PC-3 (cell line): ENCODE results near the gene CCL14. TPM values are rescaled to one million over a fixed set of nuclear protein-coding genes. Genes with fewer than 3 reads are reported as not detected.

ENCODE experiments used
- ATAC-seq: fragments of 200-7000 bp; cut with Tn5 transposase; 2 replicates; pipeline ENCODE4 v1.9.1; 2020; ENCODE audit warnings: mild to moderate bottlenecking, moderate library complexity
- BruUV-seq: library from RNA; stranded (reverse); fragments of 400-500 nt; replicated peaks from 2 replicates; lab custom pipeline; 2021; lab: Mats Ljungman, UMichigan
- CTCF ChIA-PET: fragments of 300-600 bp; sonication (Branson Sonifier 250); formaldehyde crosslinking; loops from one replicate; lab custom pipeline; 2022; ENCODE audit warnings: antibody characterized with exemption; lab: Charles Lee
- POLR2A ChIA-PET: fragments of 300-600 bp; sonication (Branson Sonifier 250); formaldehyde crosslinking; loops from one replicate; lab custom pipeline; 2022; ENCODE audit warnings: antibody characterized with exemption; ENCODE audit not compliant: unreplicated experiment; lab: Charles Lee
- DNase-seq: peaks from one replicate; pipeline ENCODE4 v3.0.0-alpha.2; 2015
- H2AFZ ChIP-seq: fragments of 300-600 bp; sonication (generic); 2 replicates; pipeline ENCODE4 v1.6.0; 2016; ENCODE audit warnings: antibody characterized with exemption, low read length
- H3F3A ChIP-seq: fragments of 300-600 bp; sonication (generic); one replicate; pipeline ENCODE4 v1.6.0; 2017; ENCODE audit warnings: antibody characterized with exemption, low read length, control low read depth, mild to moderate bottlenecking; ENCODE audit not compliant: unreplicated experiment
- H3K27ac ChIP-seq: fragments of 300-600 bp; sonication (generic); 2 replicates; pipeline ENCODE4 v1.5.1; 2016; ENCODE audit warnings: mild to moderate bottlenecking, low read length
- H3K27me3 ChIP-seq: fragments of 300-600 bp; sonication (generic); 2 replicates; pipeline ENCODE4 v1.6.1; 2016; ENCODE audit warnings: low read length, mixed read lengths
- H3K36me3 ChIP-seq: fragments of 300-600 bp; sonication (generic); 2 replicates; pipeline ENCODE4 v1.6.1; 2016; ENCODE audit warnings: low read depth, mixed run types, low read length, mixed read lengths
- H3K4me1 ChIP-seq: fragments of 300-600 bp; sonication (generic); 2 replicates; pipeline ENCODE4 v1.5.1; 2016; ENCODE audit warnings: low read length; ENCODE audit not compliant: insufficient read depth
- H3K4me2 ChIP-seq: fragments of 300-600 bp; sonication (generic); 2 replicates; pipeline ENCODE4 v1.6.0; 2016; ENCODE audit warnings: low read length
- H3K4me3 ChIP-seq: fragments of 300-600 bp; sonication (generic); 2 replicates; pipeline ENCODE4 v1.5.1; 2016; ENCODE audit warnings: mild to moderate bottlenecking, low read length, mixed read lengths
- H3K79me2 ChIP-seq: fragments of 300-600 bp; sonication (generic); 2 replicates; pipeline ENCODE4 v1.6.1; 2017; ENCODE audit warnings: low read length, mixed read lengths
- H3K9ac ChIP-seq: fragments of 300-600 bp; sonication (generic); 2 replicates; pipeline ENCODE4 v1.6.0; 2016; ENCODE audit warnings: mild to moderate bottlenecking, low read length
- H3K9me2 ChIP-seq: fragments of 300-600 bp; sonication (generic); replicated peaks from 2 replicates; pipeline ENCODE4 v1.6.1; 2016; ENCODE audit warnings: mixed run types, low read length, mixed read lengths
- H3K9me3 ChIP-seq: fragments of 300-600 bp; sonication (generic); 2 replicates; pipeline ENCODE4 v1.6.1; 2016; ENCODE audit warnings: low read length, mixed read lengths
- H4K20me1 ChIP-seq: fragments of 300-600 bp; sonication (generic); 2 replicates; pipeline ENCODE4 v1.6.1; 2016; ENCODE audit warnings: low read length, mixed read lengths
- EZH2 ChIP-seq: fragments of 300-600 bp; sonication (generic); IDR thresholded peaks from one replicate; pipeline ENCODE4 v1.6.1; 2017; ENCODE audit warnings: antibody characterized with exemption, mild to moderate bottlenecking, low read length; ENCODE audit not compliant: unreplicated experiment
- EZH2phosphoT487 ChIP-seq: fragments of 300-600 bp; sonication (generic); IDR thresholded peaks from 2 replicates; pipeline ENCODE4 v1.6.1; 2018; ENCODE audit warnings: mild to moderate bottlenecking, antibody characterized with exemption, low read length, borderline replicate concordance
- intact Hi-C: fragments of 100-400 bp; cut with micrococcal nuclease; formaldehyde crosslinking; loops from 2 replicates; pipeline ENCODE4 v1.9.0; 2023
- total RNA-seq: library from RNA; depleted of rRNA; stranded (reverse); fragments of >200 nt; gene quantifications from 2 replicates; pipeline ENCODE4 v1.2.3, GENCODE V29; 2014
- TF ChIP-seq, protein P1 (sequence below): fragments of 300-600 bp; sonication (generic); conservative IDR thresholded peaks from 2 replicates; pipeline ENCODE4 v1.5.1; 2017; ENCODE audit warnings: antibody characterized with exemption, low read depth, mild to moderate bottlenecking, low read length

CCL14 gene
- total RNA-seq, 1 experiment from 2014 or later = not detected

DNA sequence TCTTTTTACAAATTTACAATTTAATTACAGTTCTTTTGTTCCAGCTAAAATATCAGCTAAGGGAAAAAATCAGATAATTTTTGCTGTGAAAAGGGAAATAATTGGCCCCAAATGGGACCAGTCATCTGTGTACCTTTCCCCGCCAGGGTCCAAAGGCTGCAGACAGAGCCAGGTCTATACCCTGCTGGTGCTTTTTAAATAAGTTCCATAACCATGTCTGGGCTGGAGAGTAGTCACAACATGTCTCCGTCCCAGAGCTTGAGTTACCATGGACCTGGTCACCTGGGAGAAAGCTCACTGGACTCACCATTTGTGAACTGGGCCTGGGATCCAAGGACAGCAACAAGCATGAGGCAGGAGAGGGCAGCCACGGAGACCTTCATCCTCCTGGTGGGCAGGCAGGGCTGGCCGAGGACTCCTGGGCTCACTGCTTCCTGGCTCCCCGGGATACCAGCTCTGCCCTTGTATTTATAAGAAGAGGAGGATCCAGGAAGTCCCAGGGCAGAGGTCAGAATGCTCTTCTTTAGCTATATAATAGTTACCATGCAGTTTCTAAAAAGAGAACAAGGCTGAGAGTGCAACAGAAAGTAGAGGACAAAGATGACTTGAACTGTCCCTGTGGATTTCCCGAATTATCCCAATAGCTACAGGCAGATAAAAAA is 14.7 kb upstream of the CCL14 start, which contains the start of gene CCL15:
Gene CCL15, minus strand, starts transcription at position 444 of the 662 bp plus-strand sequence. Its CDS starts 61 bp downstream, at position 383.
- no peaks in the 10 kb centered on the region for H3K4me1 ChIP-seq
- no peak within 1 kb of the TSS for H3K27ac ChIP-seq
- BruUV-seq = no TSS peak
- TF ChIP-seq EZH2phosphoT487 = no peak
- TF ChIP-seq, protein P1, sequence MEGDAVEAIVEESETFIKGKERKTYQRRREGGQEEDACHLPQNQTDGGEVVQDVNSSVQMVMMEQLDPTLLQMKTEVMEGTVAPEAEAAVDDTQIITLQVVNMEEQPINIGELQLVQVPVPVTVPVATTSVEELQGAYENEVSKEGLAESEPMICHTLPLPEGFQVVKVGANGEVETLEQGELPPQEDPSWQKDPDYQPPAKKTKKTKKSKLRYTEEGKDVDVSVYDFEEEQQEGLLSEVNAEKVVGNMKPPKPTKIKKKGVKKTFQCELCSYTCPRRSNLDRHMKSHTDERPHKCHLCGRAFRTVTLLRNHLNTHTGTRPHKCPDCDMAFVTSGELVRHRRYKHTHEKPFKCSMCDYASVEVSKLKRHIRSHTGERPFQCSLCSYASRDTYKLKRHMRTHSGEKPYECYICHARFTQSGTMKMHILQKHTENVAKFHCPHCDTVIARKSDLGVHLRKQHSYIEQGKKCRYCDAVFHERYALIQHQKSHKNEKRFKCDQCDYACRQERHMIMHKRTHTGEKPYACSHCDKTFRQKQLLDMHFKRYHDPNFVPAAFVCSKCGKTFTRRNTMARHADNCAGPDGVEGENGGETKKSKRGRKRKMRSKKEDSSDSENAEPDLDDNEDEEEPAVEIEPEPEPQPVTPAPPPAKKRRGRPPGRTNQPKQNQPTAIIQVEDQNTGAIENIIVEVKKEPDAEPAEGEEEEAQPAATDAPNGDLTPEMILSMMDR = no peak
- no peak for TF ChIP-seq EZH2
- DNase-seq (no peak), ATAC-seq (no peak)
- no peaks in the 10 kb centered on the region for H4K20me1 ChIP-seq
- intact Hi-C loops = no loop called here
- no peaks in the 10 kb centered on the region for H3K9me3 ChIP-seq
- no peak within 1 kb of the TSS for H3K9ac ChIP-seq
- ChIA-PET POLR2A (no interaction called here), CTCF (no interaction called here)
- no peaks in the 10 kb centered on the region for H3K79me2 ChIP-seq
- no peaks in the 10 kb centered on the region for H3F3A ChIP-seq
- no peaks in the 10 kb centered on the region for H3K36me3 ChIP-seq
- H3K4me3 ChIP-seq = no peak within 1 kb of the TSS
- H3K27me3 ChIP-seq = peaks cover 4% of the 10 kb centered on the region; the same call in 1 of the 2 replicates
- no peak within 1 kb of the TSS for H3K4me2 ChIP-seq
- H3K9me2 ChIP-seq = no peaks in the 10 kb centered on the region
- H2AFZ ChIP-seq = no peak within 1 kb of the TSS

DNA sequence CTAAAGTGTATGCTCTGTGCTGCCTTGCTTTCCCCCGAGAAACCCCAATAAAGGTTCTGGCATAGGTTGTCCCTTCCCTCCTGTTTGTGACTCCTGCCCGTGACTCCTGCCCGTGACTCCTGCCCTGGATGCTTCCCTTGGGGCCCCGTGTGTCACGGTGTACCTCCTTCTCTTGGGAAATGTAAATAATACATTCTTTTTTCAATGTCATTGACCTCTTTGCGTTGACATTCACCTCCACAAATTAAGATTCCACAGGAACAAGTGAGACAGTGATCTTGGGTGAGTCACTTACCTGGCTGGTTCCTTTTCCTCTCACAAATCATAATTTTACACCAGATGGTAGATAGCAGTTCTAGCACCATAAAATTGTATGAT is 14.2 kb upstream of the CCL14 start:
- H3F3A ChIP-seq = no peaks in the 10 kb centered on the region
- H3K79me2 ChIP-seq = no peaks in the 10 kb centered on the region
- POLR2A ChIA-PET = no interaction called here
- intact Hi-C loops = no loop called here
- no peak overlapping the region for H3K27ac ChIP-seq
- no peaks in the 10 kb centered on the region for H3K9me3 ChIP-seq
- H4K20me1 ChIP-seq = no peaks in the 10 kb centered on the region
- no peaks in the 10 kb centered on the region for H3K9me2 ChIP-seq
- H3K27me3 ChIP-seq = peaks cover 4% of the 10 kb centered on the region; the same call in 1 of the 2 replicates
- no peak overlapping the region for H3K9ac ChIP-seq
- no peaks in the 10 kb centered on the region for H3K4me1 ChIP-seq
- BruUV-seq = no TSS peak
- H3K4me2 ChIP-seq = no peak overlapping the region
- H2AFZ ChIP-seq = no peak overlapping the region
- ATAC-seq = no peak
- TF ChIP-seq EZH2phosphoT487 (no peak), EZH2 (no peak)
- TF ChIP-seq, protein P1 = no peak
- CTCF ChIA-PET = no interaction called here
- H3K4me3 ChIP-seq = no peak overlapping the region
- H3K36me3 ChIP-seq = no peaks in the 10 kb centered on the region
- no peak for DNase-seq

- intact Hi-C loops = no loop called here
- Histone ChIP-seq H3K4me1 (no peaks in the 10 kb centered on the region), H2AFZ (no peak overlapping the region), H3K36me3 (no peaks in the 10 kb centered on the region), H3K27me3 (peaks cover 4% of the 10 kb centered on the region; the same call in 1 of the 2 replicates), H3F3A (no peaks in the 10 kb centered on the region), H3K27ac (no peak overlapping the region), H3K9me2 (no peaks in the 10 kb centered on the region), H3K79me2 (no peaks in the 10 kb centered on the region), H3K4me3 (no peak overlapping the region), H3K4me2 (no peak overlapping the region), H3K9me3 (no peaks in the 10 kb centered on the region), H3K9ac (no peak overlapping the region), H4K20me1 (no peaks in the 10 kb centered on the region)
- POLR2A ChIA-PET = no interaction called here
- TF ChIP-seq, protein P1 = no peak
- TF ChIP-seq EZH2phosphoT487 (no peak), EZH2 (no peak)
- CTCF ChIA-PET = no interaction called here
- ATAC-seq (no peak), DNase-seq (no peak)
- no TSS peak for BruUV-seq
These were observed 12.2 kb upstream of the CCL14 start for GRCh38 chr17:35998756-35999155.
